K562 (cell line): ENCODE data around the gene ATCAY. TPM values are rescaled to one million over a fixed set of nuclear protein-coding genes. Genes with fewer than 3 reads are reported as not detected.

Source experiments
- BMI1 ChIP-seq: fragments of 150-350 bp; IDR thresholded peaks from 2 replicates; pipeline ENCODE4 v1.6.1; 2014; ENCODE audit warnings: low read length
- CBX3 ChIP-seq, 2 experiments: IDR thresholded peaks; 1 replicate in 1 of 2; 2 replicates in 1 of 2; pipeline ENCODE4 v1.6.1; 2012; ENCODE audit warnings: inconsistent platforms in 2 of 2, low read length in 2 of 2, borderline replicate concordance in 1 of 2, control low read depth in 1 of 2
- DPF2 ChIP-seq: fragments of 450-650 bp; IDR thresholded peaks from 2 replicates; pipeline ENCODE4 v1.6.1; 2016
- MAFG ChIP-seq: fragments of 450-650 bp; conservative IDR thresholded peaks from 2 replicates; pipeline ENCODE4 v1.6.1; 2016; ENCODE audit warnings: missing genetic modification characterization, missing compliant biosample characterization
- MGA ChIP-seq: fragments of 450-650 bp; IDR thresholded peaks from 2 replicates; pipeline ENCODE4 v1.6.1; 2016; ENCODE audit warnings: mild to moderate bottlenecking, moderate library complexity
- NR1H2 ChIP-seq: sonication (generic); formaldehyde crosslinking; IDR thresholded peaks from 2 replicates; pipeline ENCODE4 v1.4.0; 2020; ENCODE audit warnings: mild to moderate bottlenecking, missing genetic modification reagents
- POLR3G ChIP-seq: IDR thresholded peaks from 2 replicates; pipeline ENCODE4 v1.6.1; 2011; ENCODE audit not compliant: insufficient read length, insufficient replicate concordance; ENCODE audit errors: extremely low read depth
- SMARCA4 ChIP-seq: fragments of 450-650 bp; IDR thresholded peaks from 2 replicates; pipeline ENCODE4 v1.6.1; 2016
- SREBF1 ChIP-seq: fragments of 150-350 bp; IDR thresholded peaks from 2 replicates; pipeline ENCODE4 v1.6.1; 2014; ENCODE audit warnings: antibody characterized with exemption, low read depth, low read length, borderline replicate concordance
- ZBTB11 ChIP-seq, 3 experiments: fragments of 200-800 bp in 1 of 3; fragments of 250-450 bp in 1 of 3; fragments of 450-650 bp in 1 of 3; sonication (Bioruptor Pico) in 1 of 3; sonication (Bioruptor generic) in 1 of 3; formaldehyde crosslinking in 1 of 3; IDR thresholded peaks; 2 replicates each; pipeline versions ENCODE4 v1.6.1 to v1.8.0; 2016 to 2022; ENCODE audit warnings: mild to moderate bottlenecking in 2 of 3, missing genetic modification characterization in 2 of 3, missing compliant biosample characterization in 1 of 3, moderate library complexity in 1 of 3
- ZNF121 ChIP-seq: sonication (generic); formaldehyde crosslinking; conservative IDR thresholded peaks from 2 replicates; pipeline ENCODE4 v1.8.0; 2022; ENCODE audit warnings: missing genetic modification reagents
- ZNF316 ChIP-seq: fragments of 450-650 bp; IDR thresholded peaks from 2 replicates; pipeline ENCODE4 v1.6.1; 2016
- ZNF75A ChIP-seq: fragments of 450-650 bp; formaldehyde crosslinking; IDR thresholded peaks from 2 replicates; pipeline ENCODE4 v1.4.0; 2020; ENCODE audit warnings: mild to moderate bottlenecking
- polyA plus RNA-seq, 8 experiments: library from polyadenylated mRNA; depleted of rRNA in 4 of 8; stranded (reverse) in 5 of 8; unstranded in 3 of 8; fragments of >200 nt; fragmentation: Nextera tagmentation in 2 of 8; fragmentation: Illumina TruSeq in 1 of 8; extraction: Ambion mirVana in 2 of 8; extraction: Trizol in 1 of 8; gene quantifications; 2 replicates each; pipeline versions ENCODE4 v1.2.1 to v1.2.3, GENCODE V29; 2011 to 2014; ENCODE audit warnings: inconsistent platforms in 1 of 8, missing spikeins in 1 of 8
- total RNA-seq, 7 experiments: library from RNA; depleted of rRNA in 6 of 7; stranded (reverse); fragments of >200 nt in 6 of 7; fragmentation: Illumina TruSeq in 2 of 7; extraction: Trizol in 2 of 7; gene quantifications; 2 replicates each; pipeline versions ENCODE4 v1.2.1 to v1.2.3, GENCODE V29; 2011 to 2021; ENCODE audit warnings: low replicate concordance in 1 of 7

The ATCAY gene
- total and polyA plus RNA-seq, 9 of the 15 experiments (the other 6 are each of a cell fraction or from before 2014, with no cell fraction given) = not detected

GRCh38 chr19:3842948-3843347, 37.5 kb upstream of the ATCAY start (continued):
- TF ChIP-seq MGA (peak; percentile 62), NR1H2 (CRISPR knock-in tag) (no peak), POLR3G (no peak), ZNF316 (peak; percentile 100), SREBF1 (no peak), MAFG (tag) (peak; percentile 99), CBX3 (IDR thresholded peaks at IDR 0.05; ENCODE audit: borderline replicate concordance in 1 of 2, low read length in 2 of 2) (no peak), ZNF121 (CRISPR knock-in tag) (no peak), ZNF75A (no peak), DPF2 (peak; percentile 62), BMI1 (no peak), SMARCA4 (peak; percentile 76), ZBTB11 (CRISPR knock-in tag; IDR thresholded peaks at IDR 0.05) (0 out of 6 replicates have a peak, but pooled peaks of 1 of the 3 experiments have one; percentile 27)
